ENCODE measurements around the gene ENO4. TPM values are rescaled to one million over a fixed set of nuclear protein-coding genes. Genes with fewer than 3 reads are reported as not detected.

The ENO4 gene
- total and polyA plus RNA-seq, 8 donors = 0.05 to 2.2 (median 0.31) TPM; not detected in 4

DNA sequence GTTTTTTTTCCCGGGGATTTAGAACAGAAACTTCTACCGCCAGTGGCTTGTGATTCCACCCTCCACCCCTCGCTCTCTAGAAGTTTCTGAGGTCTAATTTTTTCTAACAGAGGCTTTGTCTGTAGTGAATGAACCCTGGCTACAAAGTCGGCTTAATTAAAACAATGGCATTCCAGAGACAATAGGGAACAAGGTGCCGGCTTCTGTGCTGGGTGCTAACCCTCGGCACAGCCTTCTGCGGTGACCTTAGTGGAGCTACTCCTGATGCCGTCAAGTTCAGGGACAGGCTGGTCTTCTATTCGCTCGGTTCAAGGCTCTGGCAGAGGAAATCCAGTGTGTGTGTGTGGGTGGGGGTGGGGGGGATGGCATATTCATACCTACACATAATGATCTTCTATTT, 32.1 kb upstream of the ENO4 start:
- no peak for TF ChIP-seq EP300 (IDR thresholded peaks at IDR 0.05)
- TF ChIP-seq CTCF (IDR thresholded peaks at IDR 0.05) = no peak
- TF ChIP-seq POLR2AphosphoS5 (IDR thresholded peaks at IDR 0.05) = no peak
- no peak for TF ChIP-seq POLR2A (IDR thresholded peaks at IDR 0.05)
- DNase-seq = no peak
- intact Hi-C loops (cut with DNase I; ENCODE audit: low total_unique reads) = no loop called here
- peaks cover 0 to 79% (median 13%) of the 10 kb centered on the region in 3 donors for H3K27me3 ChIP-seq
- H3K4me1 ChIP-seq = no peaks in the 10 kb centered on the region
- H3K36me3 ChIP-seq = no peaks in the 10 kb centered on the region
- WGBS, 5 donors = 50 to 69% (median 57%) methylated on average over 7 to 10 of the region's 10 CpGs
- H3K4me3 ChIP-seq = no peak overlapping the region
- peaks cover 0 to 11% (median 1%) of the 10 kb centered on the region in 4 donors for H3K9me3 ChIP-seq
- H3K27ac ChIP-seq = no peak overlapping the region

GRCh38 chr10:116817780-116818343, 31.4 kb upstream of the ENO4 start:
- peaks cover 0 to 72% (median 13%) of the 10 kb centered on the region in 3 donors for H3K27me3 ChIP-seq
- WGBS, 5 donors = 71 to 81% (median 75%) methylated on average over 8 of the region's 8 CpGs
- DNase-seq = no peak
- H3K9me3 ChIP-seq = peaks cover 0 to 11% (median 1%) of the 10 kb centered on the region in 4 donors
- peaks cover 0 to 4% (median 0%) of the 10 kb centered on the region in 4 donors for H3K36me3 ChIP-seq
- no peak overlapping the region for H3K4me3 ChIP-seq
- no peak for TF ChIP-seq EP300 (IDR thresholded peaks at IDR 0.05)
- no peak for TF ChIP-seq POLR2AphosphoS5 (IDR thresholded peaks at IDR 0.05)
- no peak for TF ChIP-seq CTCF (IDR thresholded peaks at IDR 0.05)
- no peak for TF ChIP-seq POLR2A (IDR thresholded peaks at IDR 0.05)
- intact Hi-C loops (cut with DNase I; ENCODE audit: low total_unique reads) = no loop called here
- no peak overlapping the region for H3K27ac ChIP-seq
- H3K4me1 ChIP-seq = no peaks in the 10 kb centered on the region

GRCh38 chr10:116819999-116820677, 29.2 kb upstream of the ENO4 start:
- no peak for TF ChIP-seq CTCF (IDR thresholded peaks at IDR 0.05)
- TF ChIP-seq POLR2AphosphoS5 (IDR thresholded peaks at IDR 0.05) = no peak
- no peak for TF ChIP-seq EP300 (IDR thresholded peaks at IDR 0.05)
- TF ChIP-seq POLR2A (IDR thresholded peaks at IDR 0.05) = no peak
- intact Hi-C loops (cut with DNase I; ENCODE audit: low total_unique reads) = no loop called here
- Histone ChIP-seq H3K27ac (no peak overlapping the region), H3K36me3 (peaks cover 0 to 4% (median 0%) of the 10 kb centered on the region in 4 donors), H3K27me3 (peaks cover 0 to 54% (median 13%) of the 10 kb centered on the region in 3 donors), H3K4me1 (no peaks in the 10 kb centered on the region), H3K9me3 (peaks cover 0 to 11% (median 1%) of the 10 kb centered on the region in 4 donors), H3K4me3 (no peak overlapping the region)
- no peak for DNase-seq
- 80 to 90% (median 84%) methylated on average over 6 of the region's 6 CpGs for WGBS, 5 donors

DNA sequence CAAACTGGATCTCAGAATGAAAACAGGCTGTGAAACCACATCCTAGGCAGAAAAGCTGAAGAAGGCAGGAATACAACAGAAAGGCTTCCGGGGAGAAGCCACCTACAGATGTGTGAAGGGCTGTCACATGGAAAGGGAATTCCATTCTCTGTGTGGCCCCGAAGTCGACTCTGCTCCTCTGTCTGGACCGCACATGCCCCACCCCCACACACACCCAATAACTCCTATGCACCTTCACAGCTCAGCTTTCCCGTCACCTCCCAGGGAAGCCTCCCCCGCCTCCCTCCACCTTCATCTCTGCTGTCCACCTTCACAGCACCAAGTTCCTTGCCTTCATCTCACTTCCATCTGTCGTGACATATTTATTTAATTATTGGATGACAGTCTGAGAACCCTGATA, 23.4 kb upstream of the ENO4 start:
- Histone ChIP-seq H3K4me3 (no peak overlapping the region), H3K27ac (no peak overlapping the region), H3K9me3 (peaks cover 0 to 3% (median 0%) of the 10 kb centered on the region in 4 donors), H3K36me3 (peaks cover 0 to 23% (median 0%) of the 10 kb centered on the region in 4 donors), H3K4me1 (no peaks in the 10 kb centered on the region), H3K27me3 (peaks cover 0 to 4% (median 0%) of the 10 kb centered on the region in 3 donors)
- TF ChIP-seq CTCF (IDR thresholded peaks at IDR 0.05) (no peak), POLR2A (IDR thresholded peaks at IDR 0.05) (no peak), POLR2AphosphoS5 (IDR thresholded peaks at IDR 0.05) (no peak), EP300 (IDR thresholded peaks at IDR 0.05) (no peak)
- WGBS, 5 donors = 59 to 69% (median 63%) methylated on average over 7 of the region's 7 CpGs
- intact Hi-C loops (cut with DNase I; ENCODE audit: low total_unique reads) = no loop called here
- no peak for DNase-seq
